ENCODE measurements around the gene CYP2C19. TPM values are rescaled to one million over a fixed set of nuclear protein-coding genes. Genes with fewer than 3 reads are reported as not detected.
"Not testable (repeated sequence)": the region's sequence is repeated elsewhere in the genome, so short reads cannot be mapped to it uniquely, and the experiment has no call there.

CYP2C19 gene
- polyA plus RNA-seq (2014; cell fraction: cytosol; rRNA removed), result not detected in 2 replicates
- not detected in 2 replicates for polyA plus RNA-seq (2014; cell fraction: nucleus; rRNA removed)

- DNase-seq (ENCODE audit: low spot score), result no peak
Measured at GRCh38 chr10:94762393-94762792, at the start of gene CYP2C19. Gene CYP2C19, plus strand, starts transcription at chr10:94762681. Its CDS starts 25 bp downstream, at chr10:94762706.

GRCh38 chr10:94725871-94726270 lies 36.6 kb upstream of the CYP2C19 start:
- DNase-seq (ENCODE audit: low spot score), result no peak

GRCh38 chr10:94735197-94735596 lies 27.3 kb upstream of the CYP2C19 start:
- no peak for DNase-seq (ENCODE audit: low spot score)

- no peak for DNase-seq (ENCODE audit: low spot score)
Measured at GRCh38 chr10:94738588-94738987, 23.9 kb upstream of the CYP2C19 start.

- DNase-seq (ENCODE audit: low spot score), result no peak
Measured at GRCh38 chr10:94747137-94747536, 15.3 kb upstream of the CYP2C19 start.

GRCh38 chr10:94747838-94748237 lies 14.6 kb upstream of the CYP2C19 start:
- no peak for DNase-seq (ENCODE audit: low spot score)

- DNase-seq (ENCODE audit: low spot score), result no peak
Measured at GRCh38 chr10:94757916-94758315, 4.6 kb upstream of the CYP2C19 start.

- DNase-seq (ENCODE audit: low spot score), result no peak
Measured at GRCh38 chr10:94760586-94761178, 1.8 kb upstream of the CYP2C19 start.

- DNase-seq (ENCODE audit: low spot score), result not testable (repeated sequence)
Measured at GRCh38 chr10:94775425-94775824, 12.9 kb downstream of the CYP2C19 start.

- no peak for DNase-seq (ENCODE audit: low spot score)
Measured at GRCh38 chr10:94777886-94778458, 15.5 kb downstream of the CYP2C19 start.

GRCh38 chr10:94780844-94781243 lies 18.4 kb downstream of the CYP2C19 start:
- DNase-seq (ENCODE audit: low spot score), result no peak

GRCh38 chr10:94784256-94784655 lies 21.8 kb downstream of the CYP2C19 start:
- DNase-seq (ENCODE audit: low spot score), result no peak

GRCh38 chr10:94785211-94785610 lies 22.7 kb downstream of the CYP2C19 start:
- no peak for DNase-seq (ENCODE audit: low spot score)

- not testable (repeated sequence) for DNase-seq (ENCODE audit: low spot score)
Measured at GRCh38 chr10:94800551-94800950, 38.1 kb downstream of the CYP2C19 start.

GRCh38 chr10:94803307-94803706 lies 40.8 kb downstream of the CYP2C19 start:
- DNase-seq (ENCODE audit: low spot score), result no peak

GRCh38 chr10:94830025-94830424 lies 67.5 kb downstream of the CYP2C19 start:
- DNase-seq (ENCODE audit: low spot score), result not testable (repeated sequence)

- DNase-seq (ENCODE audit: low spot score), result no peak
Measured at GRCh38 chr10:94846204-94846603, 83.7 kb downstream of the CYP2C19 start.

- no peak for DNase-seq (ENCODE audit: low spot score)
Measured at GRCh38 chr10:94850766-94851165, 88.3 kb downstream of the CYP2C19 start.

- DNase-seq (ENCODE audit: low spot score), result no peak
Measured at GRCh38 chr10:94851263-94851662, 88.8 kb downstream of the CYP2C19 start.

GRCh38 chr10:94852438-94852837 lies 90.0 kb downstream of the CYP2C19 start:
- no peak for DNase-seq (ENCODE audit: low spot score)

GRCh38 chr10:94853065-94853464 lies 90.6 kb downstream of the CYP2C19 start:
- no peak for DNase-seq (ENCODE audit: low spot score)

GRCh38 chr10:94858005-94858404 lies 95.5 kb downstream of the CYP2C19 start:
- DNase-seq (ENCODE audit: low spot score), result no peak

GRCh38 chr10:94859086-94859485 lies 96.6 kb downstream of the CYP2C19 start:
- peak; percentile 4 for DNase-seq (ENCODE audit: low spot score)

Data from SK-N-DZ (cell line).